Neuron (in vitro differentiated cells): ENCODE results near the gene ADAM17.

ENCODE experiments used
- H2AFZ ChIP-seq: one replicate; pipeline ENCODE4 v1.6.1; 2013; ENCODE audit warnings: low read depth, mild to moderate bottlenecking, inconsistent platforms, low read length, moderate library complexity
- H3K27me3 ChIP-seq: one replicate; pipeline ENCODE4 v1.6.1; 2013; ENCODE audit warnings: low read length; ENCODE audit not compliant: insufficient read depth
- H3K36me3 ChIP-seq: one replicate; pipeline ENCODE4 v1.6.1; 2013; ENCODE audit warnings: low read length; ENCODE audit not compliant: insufficient read depth
- H3K4me1 ChIP-seq: one replicate; pipeline ENCODE4 v1.6.1; 2013; ENCODE audit warnings: low read length; ENCODE audit not compliant: insufficient read depth
- H3K4me3 ChIP-seq: 2 replicates; pipeline ENCODE4 v1.5.1; 2013; ENCODE audit warnings: mild to moderate bottlenecking, low read length, moderate library complexity
- H3K9me3 ChIP-seq: one replicate; pipeline ENCODE4 v1.6.1; 2013; ENCODE audit warnings: low read length

Gene ADAM17

DNA sequence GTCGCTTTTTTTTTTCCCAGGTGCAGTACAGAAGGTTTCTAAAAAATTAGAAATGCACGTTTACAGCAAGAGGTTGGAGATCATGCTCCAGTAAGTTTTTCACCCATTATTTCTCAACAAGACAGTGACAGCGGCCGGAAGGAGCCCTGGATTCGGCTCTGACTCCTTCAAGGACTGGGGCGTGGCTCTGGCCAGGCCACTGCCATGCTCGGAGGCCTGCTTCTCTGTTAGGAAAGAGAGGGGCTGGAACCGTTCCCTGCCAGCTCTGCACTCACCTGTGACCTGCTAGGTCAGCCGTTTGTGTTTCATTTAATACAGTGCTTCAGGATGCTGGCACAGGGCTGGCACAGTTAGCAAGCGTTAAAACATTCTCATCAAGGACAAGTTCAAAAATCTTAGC is 87.9 kb downstream of the ADAM17 start:
- no peaks in the 10 kb centered on the region for H3K9me3 ChIP-seq
- H2AFZ ChIP-seq, result no peak overlapping the region
- H3K27me3 ChIP-seq, result no peaks in the 10 kb centered on the region
- no peak overlapping the region for H3K4me3 ChIP-seq
- no peaks in the 10 kb centered on the region for H3K4me1 ChIP-seq
- H3K36me3 ChIP-seq, result peaks cover 62% of the 10 kb centered on the region

GRCh38 chr2:9466147-9466683 is 89.4 kb downstream of the ADAM17 start:
- Histone ChIP-seq H3K36me3 (peaks cover 58% of the 10 kb centered on the region), H3K4me1 (no peaks in the 10 kb centered on the region)

DNA sequence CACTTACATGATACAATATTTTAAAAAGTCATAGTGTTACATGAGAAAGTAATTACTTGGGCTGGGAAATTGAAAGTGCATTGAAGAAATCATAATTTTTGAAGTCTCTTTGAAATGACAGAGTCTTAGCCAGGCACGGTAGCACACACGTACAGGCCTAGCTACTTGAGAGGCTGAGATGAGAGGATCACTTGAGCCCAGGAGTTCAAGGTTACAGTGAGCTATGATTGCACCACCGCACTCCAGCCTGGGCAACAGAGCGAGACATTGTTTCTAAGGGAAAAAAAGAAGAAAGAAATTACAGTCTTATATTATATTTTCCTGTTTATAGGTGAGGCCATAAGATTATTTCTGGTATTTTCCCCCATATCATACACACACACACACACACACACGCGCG is 90.5 kb downstream of the ADAM17 start:
- peaks cover 57% of the 10 kb centered on the region for H3K36me3 ChIP-seq
- H2AFZ ChIP-seq, result no peak overlapping the region
- no peaks in the 10 kb centered on the region for H3K4me1 ChIP-seq
- H3K27me3 ChIP-seq, result no peaks in the 10 kb centered on the region
- H3K9me3 ChIP-seq, result no peaks in the 10 kb centered on the region
- H3K4me3 ChIP-seq, result no peak overlapping the region

More at GRCh38 chr2:9466147-9466683, 89.4 kb downstream of the ADAM17 start:
- H3K4me3 ChIP-seq, result no peak overlapping the region
- H3K27me3 ChIP-seq, result no peaks in the 10 kb centered on the region
- H2AFZ ChIP-seq, result no peak overlapping the region
- H3K9me3 ChIP-seq, result no peaks in the 10 kb centered on the region

DNA sequence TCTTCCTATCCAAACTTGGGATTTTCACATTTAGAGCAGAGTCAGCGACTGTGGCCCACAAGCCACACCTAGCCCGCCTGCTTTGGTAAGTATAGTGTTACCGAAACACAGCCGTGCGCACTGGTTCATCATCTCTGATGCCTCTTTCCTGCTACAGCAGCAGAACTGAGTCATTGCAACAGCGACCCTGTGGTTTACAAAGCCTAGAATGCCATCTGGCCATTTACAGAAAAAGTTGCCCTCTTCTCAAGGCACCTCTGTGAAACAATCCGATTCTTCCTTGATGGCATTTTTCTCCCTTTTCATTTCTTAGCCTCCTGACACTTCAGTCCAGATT is 92.0 kb downstream of the ADAM17 start:
- H3K36me3 ChIP-seq, result peaks cover 51% of the 10 kb centered on the region

GRCh38 chr2:9462886-9463697 is 92.5 kb downstream of the ADAM17 start:
- H3K4me1 ChIP-seq, result no peaks in the 10 kb centered on the region
- no peaks in the 10 kb centered on the region for H3K27me3 ChIP-seq
- H2AFZ ChIP-seq, result no peak overlapping the region
- no peak overlapping the region for H3K4me3 ChIP-seq
- H3K9me3 ChIP-seq, result no peaks in the 10 kb centered on the region
- peaks cover 50% of the 10 kb centered on the region for H3K36me3 ChIP-seq

More for the DNA sequence above, 92.0 kb downstream of the ADAM17 start:
- H3K9me3 ChIP-seq, result no peaks in the 10 kb centered on the region
- no peak overlapping the region for H2AFZ ChIP-seq
- H3K4me3 ChIP-seq, result no peak overlapping the region
- H3K27me3 ChIP-seq, result no peaks in the 10 kb centered on the region
- no peaks in the 10 kb centered on the region for H3K4me1 ChIP-seq

GRCh38 chr2:9462313-9462712 is 93.3 kb downstream of the ADAM17 start:
- no peaks in the 10 kb centered on the region for H3K4me1 ChIP-seq
- no peaks in the 10 kb centered on the region for H3K27me3 ChIP-seq
- H3K36me3 ChIP-seq, result peaks cover 53% of the 10 kb centered on the region
- no peaks in the 10 kb centered on the region for H3K9me3 ChIP-seq
- no peak overlapping the region for H3K4me3 ChIP-seq
- H2AFZ ChIP-seq, result no peak overlapping the region

GRCh38 chr2:9461079-9461478 is 94.6 kb downstream of the ADAM17 start:
- Histone ChIP-seq H3K9me3 (no peaks in the 10 kb centered on the region), H3K27me3 (no peaks in the 10 kb centered on the region), H3K4me1 (no peaks in the 10 kb centered on the region), H3K36me3 (peaks cover 60% of the 10 kb centered on the region), H2AFZ (no peak overlapping the region), H3K4me3 (no peak overlapping the region)

GRCh38 chr2:9460441-9461017 is 95.1 kb downstream of the ADAM17 start:
- Histone ChIP-seq H3K36me3 (peaks cover 64% of the 10 kb centered on the region), H3K4me1 (no peaks in the 10 kb centered on the region), H3K9me3 (no peaks in the 10 kb centered on the region), H3K4me3 (no peak overlapping the region), H3K27me3 (no peaks in the 10 kb centered on the region), H2AFZ (no peak overlapping the region)

DNA sequence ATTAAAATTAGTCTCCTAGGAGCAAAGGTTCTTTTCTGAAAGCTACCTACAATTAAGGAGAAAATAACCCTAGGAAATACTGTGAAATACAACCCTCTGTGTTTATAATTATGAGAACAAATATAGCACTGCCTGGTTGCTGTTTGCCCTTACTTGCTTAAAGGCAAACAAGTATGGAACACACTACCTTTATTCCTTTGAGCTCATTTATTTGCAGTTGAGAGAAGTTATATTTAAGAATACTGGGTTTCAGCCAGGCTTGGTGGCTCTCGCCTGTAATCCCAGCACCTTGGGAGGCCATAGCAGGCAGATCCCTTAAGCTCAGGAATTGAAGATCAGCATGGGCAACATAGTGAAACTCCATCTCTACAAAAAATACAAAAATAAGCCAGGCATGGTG is 104.4 kb downstream of the ADAM17 start:
- Histone ChIP-seq H3K36me3 (peaks cover 70% of the 10 kb centered on the region), H3K4me1 (no peaks in the 10 kb centered on the region), H3K4me3 (no peak overlapping the region), H3K27me3 (no peaks in the 10 kb centered on the region), H2AFZ (no peak overlapping the region), H3K9me3 (no peaks in the 10 kb centered on the region)

DNA sequence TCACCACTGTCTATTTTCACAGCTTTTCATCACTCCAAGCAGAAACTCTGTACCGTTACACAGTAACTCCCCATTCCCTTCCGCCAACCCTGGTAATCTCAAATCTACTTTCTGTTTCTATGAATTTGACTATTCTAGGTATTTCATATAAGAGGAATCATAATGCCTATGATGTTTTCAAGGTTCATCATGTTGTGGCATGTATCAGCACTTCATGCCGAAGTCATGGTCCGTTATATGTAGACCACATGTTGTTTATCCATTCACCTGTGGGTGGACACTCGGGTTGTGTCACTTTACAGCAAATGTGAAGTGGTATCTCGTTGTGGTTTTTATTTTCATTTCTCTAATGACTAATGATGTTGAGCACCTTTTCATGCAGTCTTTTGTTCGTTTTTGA is 110.5 kb downstream of the ADAM17 start:
- no peaks in the 10 kb centered on the region for H3K9me3 ChIP-seq
- no peaks in the 10 kb centered on the region for H3K27me3 ChIP-seq
- no peaks in the 10 kb centered on the region for H3K4me1 ChIP-seq
- H3K4me3 ChIP-seq, result no peak overlapping the region
- H3K36me3 ChIP-seq, result peaks cover 79% of the 10 kb centered on the region
- no peak overlapping the region for H2AFZ ChIP-seq

DNA sequence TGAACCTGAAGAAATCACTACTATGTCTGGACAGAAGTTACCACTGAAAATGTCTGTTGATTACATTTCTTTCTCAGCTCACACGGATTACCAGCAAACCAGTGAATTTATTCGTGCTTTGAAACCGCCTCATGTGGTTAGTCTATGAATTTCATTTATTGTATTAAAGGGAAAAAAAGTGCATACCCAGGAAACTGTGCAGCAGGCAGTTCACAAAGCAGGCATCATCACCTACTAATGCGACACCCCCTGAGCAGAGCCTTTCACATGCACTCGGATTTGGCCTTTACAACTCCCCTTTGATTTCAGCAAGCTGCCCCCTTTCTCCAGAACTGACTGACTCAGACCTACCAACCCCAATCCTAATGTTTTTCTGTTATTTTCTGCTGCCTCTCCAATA is 112.1 kb downstream of the ADAM17 start:
- Histone ChIP-seq H2AFZ (no peak overlapping the region), H3K4me3 (no peak overlapping the region), H3K36me3 (peaks cover 81% of the 10 kb centered on the region), H3K27me3 (no peaks in the 10 kb centered on the region), H3K4me1 (no peaks in the 10 kb centered on the region), H3K9me3 (no peaks in the 10 kb centered on the region)

GRCh38 chr2:9441556-9441955 is 114.1 kb downstream of the ADAM17 start:
- H3K36me3 ChIP-seq, result peaks cover 84% of the 10 kb centered on the region
- peaks cover 5% of the 10 kb centered on the region for H3K9me3 ChIP-seq
- H3K27me3 ChIP-seq, result no peaks in the 10 kb centered on the region

GRCh38 chr2:9440058-9440727 is 115.4 kb downstream of the ADAM17 start:
- no peak overlapping the region for H3K4me3 ChIP-seq
- no peak overlapping the region for H2AFZ ChIP-seq
- H3K4me1 ChIP-seq, result no peaks in the 10 kb centered on the region
- no peaks in the 10 kb centered on the region for H3K27me3 ChIP-seq
- H3K9me3 ChIP-seq, result peaks cover 8% of the 10 kb centered on the region
- H3K36me3 ChIP-seq, result peaks cover 85% of the 10 kb centered on the region

More at GRCh38 chr2:9441556-9441955, 114.1 kb downstream of the ADAM17 start:
- Histone ChIP-seq H3K4me1 (no peaks in the 10 kb centered on the region), H3K4me3 (no peak overlapping the region), H2AFZ (no peak overlapping the region)
